Measurements from ENCODE around the gene COQ2.

The COQ2 gene

GRCh38 chr4:83268491-83268890, 16.1 kb downstream of the COQ2 start:
- H3K27ac ChIP-seq (ENCODE audit: low read depth, low read length), result no peak overlapping the region
- H3F3A ChIP-seq (ENCODE audit: control insufficient read depth, insufficient read depth), result 0 out of 2 replicates have a peak, but pooled peaks cover 5% of the 10 kb centered on the region
- no peak overlapping the region for H3K4me3 ChIP-seq (ENCODE audit: low read length)
- H3K36me3 ChIP-seq (ENCODE audit: control insufficient read depth, low read length), result peaks cover 38% of the 10 kb centered on the region
- peaks cover 11% of the 10 kb centered on the region for H3K4me1 ChIP-seq (ENCODE audit: control insufficient read depth, low read length)
- no peaks in the 10 kb centered on the region for H3K27me3 ChIP-seq (ENCODE audit: control insufficient read depth, low read length)
- no peaks in the 10 kb centered on the region for H3K79me2 ChIP-seq (ENCODE audit: control insufficient read depth, low read length)
- no peaks in the 10 kb centered on the region for H3K9me3 ChIP-seq (ENCODE audit: control insufficient read depth, insufficient read depth, low read length)
- no peak overlapping the region for H3K4me2 ChIP-seq (ENCODE audit: low read length)
- no peaks in the 10 kb centered on the region for H3K9me2 ChIP-seq (replicated peaks; ENCODE audit: control insufficient read depth, low read length)
- no peak for TF ChIP-seq CTCF (IDR thresholded peaks at IDR 0.05; ENCODE audit: low read depth, low read length, poor library complexity, severe bottlenecking)
- TF ChIP-seq EZH2phosphoT487 (IDR thresholded peaks at IDR 0.05; ENCODE audit: borderline replicate concordance, low read length), result no peak
- H4K20me1 ChIP-seq (ENCODE audit: control insufficient read depth, insufficient read depth, low read depth, low read length), result no peaks in the 10 kb centered on the region

GRCh38 chr4:83267830-83268475, 16.6 kb downstream of the COQ2 start:
- Histone ChIP-seq H3K27ac (ENCODE audit: low read depth, low read length) (no peak overlapping the region), H3K4me3 (ENCODE audit: low read length) (no peak overlapping the region), H3K27me3 (ENCODE audit: control insufficient read depth, low read length) (no peaks in the 10 kb centered on the region), H3K79me2 (ENCODE audit: control insufficient read depth, low read length) (no peaks in the 10 kb centered on the region), H4K20me1 (ENCODE audit: control insufficient read depth, insufficient read depth, low read depth, low read length) (no peaks in the 10 kb centered on the region), H3F3A (ENCODE audit: control insufficient read depth, insufficient read depth) (0 out of 2 replicates have a peak, but pooled peaks cover 5% of the 10 kb centered on the region), H3K36me3 (ENCODE audit: control insufficient read depth, low read length) (peaks cover 38% of the 10 kb centered on the region), H3K9me3 (ENCODE audit: control insufficient read depth, insufficient read depth, low read length) (no peaks in the 10 kb centered on the region), H3K9me2 (replicated peaks; ENCODE audit: control insufficient read depth, low read length) (no peaks in the 10 kb centered on the region), H3K4me2 (ENCODE audit: low read length) (no peak overlapping the region), H3K4me1 (ENCODE audit: control insufficient read depth, low read length) (peaks cover 6% of the 10 kb centered on the region)
- TF ChIP-seq CTCF (IDR thresholded peaks at IDR 0.05; ENCODE audit: low read depth, low read length, poor library complexity, severe bottlenecking), result no peak
- no peak for TF ChIP-seq EZH2phosphoT487 (IDR thresholded peaks at IDR 0.05; ENCODE audit: borderline replicate concordance, low read length)

- Histone ChIP-seq H3K79me2 (ENCODE audit: control insufficient read depth, low read length) (no peaks in the 10 kb centered on the region), H3K4me1 (ENCODE audit: control insufficient read depth, low read length) (no peaks in the 10 kb centered on the region), H4K20me1 (ENCODE audit: control insufficient read depth, insufficient read depth, low read depth, low read length) (no peaks in the 10 kb centered on the region), H3K4me3 (ENCODE audit: low read length) (no peak overlapping the region), H3K36me3 (ENCODE audit: control insufficient read depth, low read length) (peaks cover 32% of the 10 kb centered on the region), H3K27ac (ENCODE audit: low read depth, low read length) (no peak overlapping the region), H3K9me3 (ENCODE audit: control insufficient read depth, insufficient read depth, low read length) (no peaks in the 10 kb centered on the region), H3K27me3 (ENCODE audit: control insufficient read depth, low read length) (no peaks in the 10 kb centered on the region), H3F3A (ENCODE audit: control insufficient read depth, insufficient read depth) (0 out of 2 replicates have a peak, but pooled peaks cover 2% of the 10 kb centered on the region), H3K9me2 (replicated peaks; ENCODE audit: control insufficient read depth, low read length) (no peaks in the 10 kb centered on the region), H3K4me2 (ENCODE audit: low read length) (no peak overlapping the region)
- no peak for TF ChIP-seq CTCF (IDR thresholded peaks at IDR 0.05; ENCODE audit: low read depth, low read length, poor library complexity, severe bottlenecking)
- no peak for TF ChIP-seq EZH2phosphoT487 (IDR thresholded peaks at IDR 0.05; ENCODE audit: borderline replicate concordance, low read length)
Observed at GRCh38 chr4:83267121-83267829, 17.3 kb downstream of the COQ2 start.
